NCI-H774 (cell line): ENCODE data around the gene INTS6.
A peak's percentile ranks its signal among the peaks of the same experiment; 100 is the strongest.
"Not testable (repeated sequence)": the region's sequence is repeated elsewhere in the genome, so short reads cannot be mapped to it uniquely, and the experiment has no call there.

Experiments
- DNase-seq: peaks from one replicate; lab custom pipeline; 2025; lab: John Stamatoyannopoulos, UW

Gene INTS6

DNA sequence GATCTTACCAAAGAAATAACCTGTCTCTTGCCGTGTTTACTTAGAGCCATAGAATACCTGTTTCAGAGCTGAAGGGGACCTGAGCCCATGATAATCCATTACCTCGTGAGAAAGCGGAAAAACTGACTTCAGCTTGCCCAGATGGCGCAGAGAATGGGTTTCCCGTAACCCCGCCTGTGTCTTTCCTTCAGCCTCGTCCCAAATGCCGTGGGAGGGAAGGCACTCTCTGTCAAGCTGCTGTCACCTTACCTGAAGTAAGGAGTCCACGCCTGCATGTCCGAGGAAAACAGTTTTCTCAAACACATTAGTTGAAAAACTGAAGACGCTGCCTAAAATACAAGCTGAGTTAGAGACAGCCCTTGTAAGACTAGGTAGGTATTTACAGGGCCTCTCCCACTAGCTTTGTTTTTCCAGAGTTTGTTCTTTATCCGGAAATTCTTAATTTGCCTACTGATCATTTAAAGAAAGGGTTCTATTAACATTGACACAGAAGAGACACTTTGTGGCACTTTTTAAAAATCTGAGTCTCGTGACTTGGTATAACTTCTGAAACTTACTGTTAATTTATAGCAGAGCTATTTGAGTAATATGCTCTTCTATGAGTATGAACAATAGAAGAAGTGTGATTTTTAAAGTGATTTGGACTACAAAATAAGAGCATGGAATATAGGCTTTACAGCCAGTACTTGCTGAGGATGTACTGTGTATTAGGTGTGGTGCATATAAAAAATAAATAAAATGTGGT is 1.3 kb upstream of the INTS6 start:
- DNase-seq, result no peak

DNA sequence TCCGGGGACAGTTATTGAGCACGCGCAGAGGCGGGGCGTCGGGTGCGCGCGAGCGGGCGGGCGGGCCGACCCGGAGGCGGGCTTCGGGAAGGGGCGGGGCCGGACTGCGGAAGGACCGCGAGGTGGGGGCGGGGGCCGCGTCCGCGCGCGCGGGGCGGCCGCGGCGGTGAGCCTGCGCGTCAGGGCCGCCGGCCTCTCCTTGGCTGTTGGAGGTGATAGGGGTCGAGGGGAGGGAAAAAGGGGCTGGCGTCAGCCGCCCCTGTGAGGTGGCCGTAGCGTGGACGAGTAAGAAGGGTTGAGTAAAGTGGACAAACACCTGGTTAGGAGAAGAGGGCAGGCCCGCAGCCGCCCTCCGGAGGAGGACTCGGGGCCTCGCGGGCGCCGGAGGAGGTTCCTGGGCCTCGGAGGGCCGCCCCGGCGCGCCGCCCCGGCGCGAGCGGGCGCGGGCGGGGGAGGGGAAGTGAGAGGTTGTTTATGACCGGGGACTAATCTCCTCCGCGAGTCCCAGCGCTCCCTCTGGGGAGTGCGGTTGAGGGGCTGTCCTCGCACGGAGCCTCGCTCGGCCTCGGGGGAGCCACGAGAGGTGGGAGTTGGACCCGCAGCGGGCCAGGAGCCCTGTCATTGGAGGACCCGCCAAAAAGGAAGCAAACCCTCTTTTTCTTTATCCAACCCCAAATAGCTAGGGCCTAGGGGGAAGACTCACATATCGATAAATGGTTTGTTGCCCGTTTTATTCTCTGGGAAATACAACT is 547 bp upstream of the INTS6 start:
- DNase-seq, result no peak

DNA sequence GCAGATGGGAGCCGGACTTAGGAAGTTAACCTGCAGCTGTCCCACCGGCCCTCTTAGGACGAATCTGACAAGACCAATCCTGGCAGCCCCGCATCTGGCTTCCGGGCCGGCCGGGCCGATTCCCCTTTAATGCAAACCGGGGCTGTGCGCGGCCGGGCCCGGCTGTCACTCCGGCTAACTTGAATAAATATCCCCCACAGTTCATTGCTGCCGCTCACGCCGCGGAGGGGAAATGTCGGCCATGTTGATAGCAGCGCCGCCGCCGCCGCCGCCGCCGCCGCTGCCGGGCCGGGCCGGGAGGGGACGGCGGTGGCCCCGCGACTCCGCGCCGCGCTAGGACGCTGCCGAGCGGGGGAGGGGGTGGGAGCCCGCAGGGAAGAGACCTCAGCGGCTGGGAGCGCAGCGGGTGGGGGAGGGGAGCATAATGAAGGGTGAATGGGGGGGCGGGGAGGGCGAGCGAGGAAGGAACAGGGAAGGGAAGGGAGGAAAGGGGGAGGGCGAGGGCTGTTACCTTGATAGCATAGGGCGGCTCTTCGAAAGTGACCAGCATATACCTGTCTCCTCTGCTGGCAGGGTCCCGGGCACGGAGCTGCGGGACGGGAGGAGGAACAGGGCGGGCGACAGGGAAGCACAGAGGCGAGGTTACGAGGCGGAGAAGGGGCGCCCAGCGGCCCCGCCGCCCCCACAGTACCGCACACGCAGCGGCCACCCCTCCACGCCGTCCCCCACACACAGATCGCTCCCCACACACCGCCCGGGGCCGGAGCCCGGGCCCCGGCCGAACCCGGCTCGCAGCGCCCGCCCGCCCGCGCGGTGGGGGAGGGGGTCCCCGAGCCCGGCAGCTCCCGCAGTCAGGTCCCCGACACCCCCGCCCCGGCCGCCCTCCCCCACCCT is 1.1 kb downstream of the INTS6 start:
- peak; percentile 11 for DNase-seq

DNA sequence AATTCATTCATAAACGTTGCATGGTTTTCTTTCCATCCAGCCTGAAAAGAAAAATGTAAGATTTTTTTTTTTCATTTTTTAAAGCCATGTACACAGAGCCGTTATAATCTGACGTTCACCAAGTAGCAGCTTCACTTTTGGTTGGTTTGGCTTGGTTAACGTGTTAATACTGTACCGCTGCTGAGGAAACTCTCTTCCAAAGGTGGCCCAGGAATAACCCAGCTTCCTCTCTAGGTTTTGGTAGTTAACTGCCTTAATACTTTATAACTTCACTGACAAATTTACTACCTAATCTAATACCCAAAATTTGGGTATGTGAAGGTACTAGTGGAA is 1.7 kb downstream of the INTS6 start:
- no peak for DNase-seq

DNA sequence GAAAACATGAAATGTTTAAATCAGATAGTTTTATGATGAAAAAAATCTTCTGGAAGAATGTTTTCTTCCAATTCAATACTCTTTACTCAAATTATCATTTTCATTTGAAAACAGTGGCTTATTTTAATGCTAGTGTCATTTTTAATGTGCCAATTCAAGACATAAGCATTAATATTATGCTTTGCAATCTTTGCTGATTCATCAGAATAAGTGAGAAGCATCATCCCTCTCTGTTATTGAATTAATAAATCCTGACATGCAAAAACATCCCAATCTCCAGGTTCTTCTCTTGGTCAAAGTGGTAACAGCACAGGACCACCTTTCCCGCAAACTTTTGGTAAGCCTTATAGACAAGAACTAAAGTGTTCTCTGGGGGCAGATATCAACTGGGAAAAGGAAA is 3.8 kb downstream of the INTS6 start:
- DNase-seq, result no peak

DNA sequence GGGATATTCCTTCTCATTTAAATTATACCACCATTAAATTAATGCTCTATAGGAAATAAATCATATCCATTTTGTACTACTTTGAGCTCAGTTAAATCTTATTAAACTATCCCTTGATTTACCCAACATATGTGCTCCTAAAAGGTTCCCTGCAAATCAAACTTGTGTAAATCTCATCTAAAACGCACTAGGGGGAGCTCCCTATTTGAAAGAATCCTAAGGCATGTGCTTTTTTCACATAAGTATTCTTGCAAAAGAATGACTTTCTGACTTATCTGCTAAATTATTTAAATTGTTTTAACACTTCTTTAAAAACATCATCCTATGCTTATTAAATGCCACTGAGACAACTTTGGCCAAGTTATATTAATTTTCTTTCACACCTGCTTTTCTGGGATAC is 7.9 kb downstream of the INTS6 start:
- no peak for DNase-seq

DNA sequence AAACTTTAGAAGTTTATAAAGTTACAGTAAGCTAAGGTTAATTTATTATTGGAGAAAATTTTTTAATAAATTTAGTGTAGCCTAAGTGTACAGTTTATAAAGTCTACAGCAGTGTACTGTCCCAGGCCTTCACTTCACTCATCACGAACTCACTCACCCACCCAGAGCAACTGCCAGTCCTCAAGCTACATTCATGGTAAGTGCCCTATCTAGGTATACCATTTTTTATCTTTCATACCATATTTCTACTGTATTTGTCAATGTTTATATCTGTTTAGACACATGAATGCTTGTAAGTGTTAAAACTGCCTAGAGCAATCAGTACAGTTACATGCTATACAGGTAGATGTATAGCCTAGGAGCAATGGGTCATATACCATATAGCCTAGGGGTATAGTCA is 12.5 kb downstream of the INTS6 start:
- DNase-seq, result no peak

DNA sequence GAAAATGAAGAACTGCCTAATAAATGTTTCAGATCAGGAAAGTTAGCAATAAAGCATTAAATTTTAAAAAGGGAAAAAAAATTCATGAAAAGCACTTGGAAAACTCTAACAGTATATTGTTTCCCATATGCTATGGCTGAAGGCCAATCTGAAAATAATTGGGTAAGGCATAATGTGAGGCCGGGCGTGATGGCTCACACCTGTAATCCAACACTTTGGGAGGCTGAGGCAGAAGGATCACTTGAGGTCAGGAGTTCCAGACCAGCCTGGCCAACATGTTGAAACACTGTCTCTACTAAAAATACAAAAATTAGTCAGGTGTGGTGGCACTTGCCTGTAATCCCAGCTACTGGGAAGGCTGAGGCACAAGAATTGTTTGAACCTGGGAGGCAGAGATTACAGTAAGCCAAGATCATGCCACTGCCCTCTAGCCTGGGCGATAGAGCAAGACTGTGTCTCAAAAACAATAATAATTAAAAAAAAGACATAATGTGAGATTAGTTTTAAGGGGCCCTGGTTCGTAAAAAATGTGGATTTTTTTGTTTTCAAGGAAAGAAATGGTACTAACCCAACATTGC is 15.2 kb downstream of the INTS6 start:
- no peak for DNase-seq

DNA sequence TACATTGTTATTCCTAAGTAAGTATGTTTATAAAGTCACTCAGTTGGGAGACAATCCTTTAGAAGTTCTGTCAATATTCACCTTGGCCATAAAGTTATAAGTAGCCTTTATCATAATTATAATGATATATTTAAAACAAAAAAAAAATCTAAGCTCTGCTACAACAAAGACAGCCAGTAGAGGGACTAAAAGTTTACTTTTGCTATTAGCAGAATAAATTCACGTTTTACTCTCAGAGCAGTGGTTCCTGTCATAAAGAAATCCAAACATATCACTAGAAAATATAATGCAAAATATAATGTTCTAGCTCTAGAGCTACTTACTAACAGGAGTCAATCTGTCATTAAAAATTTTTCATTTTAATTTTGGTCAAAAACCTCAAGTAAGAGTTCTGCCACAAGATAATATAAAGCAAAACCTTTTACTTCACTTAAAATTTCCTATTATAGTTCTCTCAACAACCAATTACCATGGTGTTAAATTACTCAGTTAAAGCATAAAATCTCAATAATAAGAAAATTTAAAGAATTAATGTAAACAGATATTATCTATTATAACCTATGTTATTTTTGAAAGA is 17.7 kb downstream of the INTS6 start:
- no peak for DNase-seq

DNA sequence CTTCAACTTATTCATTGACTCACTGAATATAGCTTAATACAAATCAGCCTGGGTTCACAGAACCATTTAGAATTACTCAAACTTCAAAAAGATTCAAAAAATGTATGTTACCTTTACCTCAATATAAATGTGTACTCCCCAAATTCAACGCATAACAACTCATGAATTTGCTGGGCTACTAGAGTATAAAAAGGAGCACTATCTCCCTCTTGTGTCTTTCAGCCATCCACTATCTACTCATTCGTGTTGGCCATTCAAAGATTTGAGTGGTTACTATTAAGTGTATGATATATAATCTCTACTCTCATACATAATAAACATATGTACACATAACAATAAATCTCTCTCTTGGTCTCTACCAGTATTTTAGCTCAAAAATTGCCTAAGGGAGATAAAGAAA is 20.3 kb downstream of the INTS6 start:
- no peak for DNase-seq

DNA sequence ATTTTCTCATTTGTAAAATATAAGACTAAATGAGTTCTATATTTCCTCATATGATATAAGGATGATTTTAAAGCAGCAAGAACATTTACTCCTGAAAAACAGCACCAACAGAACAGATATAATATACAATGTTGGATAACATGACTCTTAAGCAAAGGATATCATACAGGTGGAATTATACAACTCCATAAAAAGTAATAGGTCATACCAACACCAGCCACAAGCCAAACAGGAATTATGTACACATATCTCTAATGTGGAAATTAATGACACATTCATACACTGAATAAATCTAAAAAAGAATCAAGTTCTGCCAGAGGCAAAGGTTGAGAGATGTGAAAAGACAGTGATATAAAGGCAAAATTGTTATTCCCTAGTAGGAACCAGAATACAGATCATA is 25.9 kb downstream of the INTS6 start:
- DNase-seq, result no peak

DNA sequence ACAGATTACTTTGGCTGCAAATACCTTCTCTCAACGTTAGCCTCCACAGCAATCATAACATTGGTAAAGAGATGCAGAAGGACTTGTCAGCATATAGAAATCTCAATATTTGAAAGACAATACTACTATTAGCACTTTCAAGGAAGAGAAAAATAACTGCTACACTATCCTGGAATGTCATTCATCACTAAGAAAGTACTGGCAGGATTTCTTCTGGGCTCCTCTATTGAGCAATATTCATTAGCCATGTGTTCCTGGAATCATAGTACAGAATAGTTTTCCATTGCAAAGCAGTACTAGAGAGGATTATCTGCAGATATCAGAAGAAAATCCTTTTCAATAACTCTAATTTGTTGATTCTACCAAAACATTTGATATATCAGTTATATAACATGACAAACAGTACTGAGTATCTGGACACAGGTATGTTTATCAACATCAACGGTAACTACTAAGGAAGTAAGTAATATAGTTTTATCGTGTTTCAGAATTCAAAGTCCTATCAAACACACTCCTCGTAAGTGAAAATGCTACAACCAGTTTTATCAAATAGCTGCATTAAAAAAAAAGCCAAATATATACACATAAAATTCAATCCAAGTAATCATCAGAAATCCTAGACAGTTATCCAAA is 27.3 kb downstream of the INTS6 start:
- no peak for DNase-seq

DNA sequence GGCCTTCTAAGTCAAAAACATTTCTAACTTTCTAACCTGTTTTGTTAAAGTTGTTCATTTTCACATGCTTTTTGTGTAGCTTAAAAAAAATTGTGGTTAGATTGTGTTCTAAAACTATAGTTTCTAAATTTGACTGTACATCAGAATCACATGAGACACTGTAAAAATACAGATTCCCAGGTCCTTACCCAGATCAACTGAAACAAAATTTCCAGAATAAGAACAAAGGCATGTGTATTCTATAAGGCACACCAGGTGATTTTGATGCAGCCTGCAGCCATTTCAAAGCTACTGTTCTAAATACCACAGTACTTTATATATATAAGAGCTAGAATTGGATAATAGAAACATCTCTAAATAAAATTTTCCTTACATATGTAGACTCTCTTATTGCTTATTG is 29.1 kb downstream of the INTS6 start:
- no peak for DNase-seq

DNA sequence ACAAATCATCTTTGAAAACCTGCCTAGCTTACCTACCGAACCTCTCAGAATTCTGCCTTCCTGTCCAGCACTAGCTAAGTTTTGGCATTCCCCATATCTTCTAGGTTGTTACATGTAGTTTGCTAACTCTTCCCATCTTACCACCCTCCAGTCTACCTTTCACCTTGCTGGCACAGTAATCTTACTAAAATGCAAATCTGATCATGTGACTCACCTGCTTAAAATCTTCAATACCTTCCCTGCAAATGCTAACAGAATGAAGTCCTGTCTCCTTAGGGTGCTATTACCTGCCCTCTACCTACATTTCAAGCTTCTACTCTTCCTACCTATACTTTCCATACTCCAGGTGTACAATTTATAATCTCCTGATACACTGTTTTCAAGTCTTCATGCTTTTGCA is 30.4 kb downstream of the INTS6 start:
- DNase-seq, result no peak

DNA sequence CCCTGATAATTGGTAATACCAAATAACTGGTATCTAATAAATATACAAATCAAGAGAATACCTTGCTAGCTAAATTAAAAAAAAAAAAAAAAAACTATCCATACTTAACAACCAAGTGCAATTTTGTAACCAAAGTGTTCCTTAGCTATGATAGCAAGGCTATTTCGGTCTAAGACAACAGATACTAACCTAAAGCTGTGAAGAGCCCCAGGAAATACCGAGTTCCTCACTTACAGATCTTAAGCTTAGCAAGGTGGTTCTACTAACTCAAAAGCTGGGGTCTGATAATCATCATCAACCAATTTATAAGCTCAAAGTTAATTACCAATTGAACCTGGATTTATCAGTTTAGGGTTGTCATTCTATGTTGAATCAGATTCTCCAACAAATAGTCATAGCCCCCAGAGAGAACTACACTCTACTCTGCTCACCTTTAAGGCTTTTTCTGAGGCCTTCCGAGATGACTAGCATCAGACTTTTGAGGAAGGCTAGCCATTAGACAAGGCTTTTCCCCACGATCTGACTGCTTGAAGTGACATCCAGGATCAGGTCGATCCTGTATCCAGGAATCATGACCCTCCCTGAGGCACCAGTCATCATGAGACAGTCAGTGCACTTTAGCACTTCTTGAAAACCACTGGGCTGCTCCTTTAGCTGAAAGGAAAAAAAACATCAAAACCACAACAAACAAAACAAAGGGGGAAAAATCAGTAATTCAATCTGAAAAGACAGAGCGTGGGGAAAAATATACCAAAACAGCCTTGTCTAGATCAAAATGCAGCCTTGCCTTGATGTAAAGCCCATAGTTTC is 31.9 kb downstream of the INTS6 start:
- DNase-seq, result no peak

DNA sequence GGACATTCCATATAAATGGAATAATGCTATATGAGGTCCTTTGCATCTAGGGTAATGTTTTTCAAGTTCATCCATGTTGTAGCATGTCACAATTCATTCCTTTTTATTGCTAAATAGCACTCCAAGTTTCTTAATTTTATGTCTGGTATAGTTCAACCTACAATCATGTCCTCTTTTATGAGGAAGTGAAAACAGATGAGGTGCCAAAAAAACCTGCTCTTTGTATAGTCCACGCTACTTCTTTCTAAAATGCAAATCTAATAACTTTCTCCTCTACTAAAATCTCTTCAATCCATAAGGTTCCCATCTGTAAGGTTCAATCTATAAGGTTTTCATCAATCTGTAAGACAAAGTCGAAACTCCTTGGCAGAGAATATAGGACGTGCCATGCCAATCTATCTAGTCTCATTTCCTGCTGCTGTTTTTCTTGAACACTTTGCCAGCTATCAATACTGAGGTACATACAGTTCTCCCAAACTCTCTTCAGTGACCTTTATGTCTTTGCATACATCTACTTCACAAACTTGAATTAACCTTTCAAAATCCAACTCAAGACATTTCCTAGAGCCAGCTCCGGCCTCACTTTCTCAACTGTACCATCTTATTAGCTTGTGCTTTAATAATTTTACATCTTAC is 33.7 kb downstream of the INTS6 start:
- DNase-seq, result no peak

DNA sequence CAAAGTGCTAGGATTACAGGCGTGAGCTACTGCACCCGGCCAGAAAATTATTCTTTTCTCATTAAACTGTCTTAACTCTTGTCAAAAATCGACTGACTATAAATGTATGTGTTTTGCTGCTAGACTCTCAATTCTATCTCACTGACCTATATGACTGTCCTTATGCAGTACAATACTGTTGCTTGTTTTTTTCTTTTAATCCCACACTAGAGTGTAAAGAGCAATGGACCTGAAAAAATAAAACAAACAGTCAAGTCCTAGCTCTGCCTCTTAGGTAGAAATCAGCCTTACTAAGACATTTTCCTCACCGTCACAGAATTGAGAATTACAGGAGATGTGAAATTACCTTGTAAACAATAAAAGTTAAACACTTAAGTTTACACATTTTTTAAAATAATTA is 35.1 kb downstream of the INTS6 start:
- no peak for DNase-seq

DNA sequence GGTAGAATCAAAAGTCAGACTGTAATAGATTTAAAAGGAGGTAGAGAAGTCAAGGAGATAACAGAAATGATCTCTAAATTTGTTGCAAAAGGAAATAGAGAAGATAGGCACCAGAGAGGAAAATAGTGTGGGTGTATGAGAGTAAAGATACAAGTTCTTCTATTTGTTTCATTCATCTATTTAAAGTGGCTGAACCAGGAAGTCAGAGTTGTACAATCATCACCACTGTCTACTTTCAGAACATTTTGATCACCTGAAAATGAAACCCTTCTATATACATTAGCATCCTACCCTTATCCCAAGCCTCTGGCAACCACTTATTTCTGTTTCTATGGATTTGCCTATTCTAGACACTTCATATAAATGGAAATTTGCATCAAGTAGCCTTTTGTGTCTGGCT is 36.7 kb downstream of the INTS6 start:
- DNase-seq, result no peak

DNA sequence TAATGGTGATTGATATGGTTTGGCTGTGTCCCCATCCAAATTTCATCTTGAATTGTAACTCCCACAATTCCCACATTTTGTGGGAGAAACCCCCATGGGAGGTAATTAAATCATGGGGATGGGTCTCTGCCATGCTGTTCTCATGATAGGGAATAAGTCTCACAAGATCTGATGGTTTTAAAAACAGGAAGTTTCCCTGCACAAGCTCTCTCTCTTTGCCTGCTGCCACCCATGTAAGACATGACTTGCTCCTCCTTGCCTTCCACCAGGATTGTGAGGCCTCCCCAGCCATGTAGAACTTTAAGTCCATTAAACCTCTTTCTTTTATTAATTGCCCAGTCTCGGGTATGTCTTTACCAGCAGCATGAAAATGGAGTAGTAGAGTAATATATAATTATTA is 37.5 kb downstream of the INTS6 start:
- not testable (repeated sequence) for DNase-seq

DNA sequence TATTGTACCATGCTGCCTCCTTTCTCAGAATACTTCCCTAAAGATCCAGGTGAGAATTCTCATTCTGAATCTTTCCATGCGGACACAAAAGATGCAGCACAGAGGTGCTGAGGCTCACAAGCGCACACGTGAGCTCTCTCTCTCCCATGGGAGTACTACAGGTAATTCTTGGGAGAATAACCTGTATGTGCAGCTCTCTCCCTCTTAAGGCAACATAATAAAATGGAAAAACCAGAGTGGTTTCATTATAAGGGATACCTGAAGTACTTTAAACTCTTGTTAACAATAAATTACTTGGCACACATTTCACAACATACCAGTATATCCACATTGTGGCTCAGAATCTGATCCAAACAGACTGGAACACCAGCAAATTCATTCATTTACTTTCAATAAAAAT is 40.4 kb downstream of the INTS6 start:
- no peak for DNase-seq
